22Rv1 (cell line): ENCODE measurements around the gene CALHM6.

Source experiments
- H3K27ac ChIP-seq: fragments of 450-650 bp; 2 replicates; pipeline ENCODE4 v1.5.1; 2017
- CTCF ChIP-seq: fragments of 450-650 bp; IDR thresholded peaks from 2 replicates; pipeline ENCODE4 v1.5.1; 2017; ENCODE audit warnings: mild to moderate bottlenecking
- ZFX ChIP-seq: fragments of 450-650 bp; IDR thresholded peaks from 2 replicates; pipeline ENCODE4 v1.6.1; 2017; ENCODE audit warnings: antibody characterized with exemption, borderline replicate concordance

The CALHM6 gene

GRCh38 chr6:116424001-116424400 lies 37.2 kb upstream of the CALHM6 start:
- H3K27ac ChIP-seq: no peak overlapping the region

GRCh38 chr6:116426551-116426950 lies 34.6 kb upstream of the CALHM6 start:
- H3K27ac ChIP-seq: no peak overlapping the region
- TF ChIP-seq CTCF (no peak), ZFX (no peak)

More at GRCh38 chr6:116424001-116424400, 37.2 kb upstream of the CALHM6 start:
- no peak for TF ChIP-seq CTCF

- H3K27ac ChIP-seq: no peak overlapping the region
- TF ChIP-seq ZFX: no peak
These were observed 32.1 kb upstream of the CALHM6 start for GRCh38 chr6:116429111-116429510.

GRCh38 chr6:116430860-116431259 lies 30.3 kb upstream of the CALHM6 start:
- TF ChIP-seq ZFX: no peak
- TF ChIP-seq CTCF: no peak
- H3K27ac ChIP-seq: no peak overlapping the region

- no peak overlapping the region for H3K27ac ChIP-seq
- TF ChIP-seq ZFX: no peak
These were observed 29.1 kb upstream of the CALHM6 start for GRCh38 chr6:116431964-116432595.

GRCh38 chr6:116433206-116433712 lies 27.9 kb upstream of the CALHM6 start:
- no peak overlapping the region for H3K27ac ChIP-seq
- no peak for TF ChIP-seq CTCF
- no peak for TF ChIP-seq ZFX

GRCh38 chr6:116434056-116434725 lies 27.0 kb upstream of the CALHM6 start:
- H3K27ac ChIP-seq: no peak overlapping the region
- TF ChIP-seq CTCF: no peak
- TF ChIP-seq ZFX: no peak

- H3K27ac ChIP-seq: no peak overlapping the region
- no peak for TF ChIP-seq CTCF
- no peak for TF ChIP-seq ZFX
These were observed 24.6 kb upstream of the CALHM6 start for GRCh38 chr6:116436586-116436985.
